Trophoblast cell (in vitro differentiated cells and primary cell): ENCODE data around the gene C19orf85.
A peak's percentile ranks its signal among the peaks of the same experiment; 100 is the strongest.

Source experiments
- DNase-seq, 2 donors: peaks; one replicate each; pipeline ENCODE4 v3.0.0-alpha.2; 2016
- H2AFZ ChIP-seq: 2 replicates; pipeline ENCODE4 v1.6.1; 2013; ENCODE audit warnings: low read length, moderate library complexity, mild to moderate bottlenecking; ENCODE audit not compliant: insufficient read depth, poor library complexity
- H2AK5ac ChIP-seq: 2 replicates; pipeline ENCODE4 v1.6.1; 2013; ENCODE audit warnings: mild to moderate bottlenecking, low read length
- H2BK120ac ChIP-seq: 2 replicates; pipeline ENCODE4 v1.6.1; 2013; ENCODE audit warnings: low read length, mild to moderate bottlenecking, moderate library complexity; ENCODE audit not compliant: insufficient read depth, poor library complexity
- H2BK12ac ChIP-seq: 2 replicates; pipeline ENCODE4 v1.6.1; 2013; ENCODE audit warnings: mild to moderate bottlenecking, low read length, moderate library complexity
- H2BK5ac ChIP-seq: 2 replicates; pipeline ENCODE4 v1.6.1; 2013; ENCODE audit warnings: low read length, low read depth, moderate library complexity, mild to moderate bottlenecking; ENCODE audit not compliant: poor library complexity
- H3K14ac ChIP-seq: 2 replicates; pipeline ENCODE4 v1.6.1; 2013; ENCODE audit warnings: mild to moderate bottlenecking, low read length
- H3K18ac ChIP-seq: 2 replicates; pipeline ENCODE4 v1.6.1; 2013; ENCODE audit warnings: mild to moderate bottlenecking, low read length
- H3K23ac ChIP-seq: 2 replicates; pipeline ENCODE4 v1.6.1; 2013; ENCODE audit warnings: low read length
- H3K27ac ChIP-seq: 2 replicates; pipeline ENCODE4 v1.5.1; 2013; ENCODE audit warnings: low read depth, mild to moderate bottlenecking, inconsistent platforms, low read length, moderate library complexity
- H3K27me3 ChIP-seq: 2 replicates; pipeline ENCODE4 v1.6.1; 2013; ENCODE audit warnings: inconsistent platforms, mild to moderate bottlenecking, low read length, moderate library complexity; ENCODE audit not compliant: insufficient read depth
- H3K36me3 ChIP-seq, 2 experiments: 1 replicate in 1 of 2; 2 replicates in 1 of 2; pipeline ENCODE4 v1.6.1; 2013; ENCODE audit warnings: low read length in 2 of 2, mild to moderate bottlenecking in 2 of 2, moderate library complexity in 1 of 2; ENCODE audit not compliant: insufficient read depth in 2 of 2, control insufficient read depth in 1 of 2
- H3K4ac ChIP-seq: 2 replicates; pipeline ENCODE4 v1.6.1; 2013; ENCODE audit warnings: low read depth, mild to moderate bottlenecking, low read length, moderate library complexity
- H3K4me1 ChIP-seq, 2 experiments: 1 replicate in 1 of 2; 2 replicates in 1 of 2; pipeline ENCODE4 v1.6.1; 2013; ENCODE audit warnings: low read length in 2 of 2, mild to moderate bottlenecking in 2 of 2, moderate library complexity in 1 of 2; ENCODE audit not compliant: insufficient read depth in 2 of 2, control insufficient read depth in 1 of 2
- H3K4me2 ChIP-seq: 2 replicates; pipeline ENCODE4 v1.6.1; 2013; ENCODE audit warnings: inconsistent platforms, mild to moderate bottlenecking, low read length, moderate library complexity
- H3K4me3 ChIP-seq: 2 replicates; pipeline ENCODE4 v1.5.1; 2013; ENCODE audit warnings: mild to moderate bottlenecking, low read depth, low read length, inconsistent platforms
- H3K79me1 ChIP-seq: one replicate; pipeline ENCODE4 v1.6.1; 2013; ENCODE audit warnings: low read length
- H3K79me2 ChIP-seq: 2 replicates; pipeline ENCODE4 v1.6.1; 2013; ENCODE audit warnings: low read length, mild to moderate bottlenecking; ENCODE audit not compliant: control insufficient read depth, insufficient read depth, poor library complexity
- H3K9ac ChIP-seq: 2 replicates; pipeline ENCODE4 v1.6.1; 2013; ENCODE audit warnings: mild to moderate bottlenecking, low read length
- H3K9me3 ChIP-seq: 2 replicates; pipeline ENCODE4 v1.6.1; 2013; ENCODE audit warnings: low read depth, mild to moderate bottlenecking, control low read depth, inconsistent platforms, low read length; ENCODE audit not compliant: insufficient read depth
- H4K12ac ChIP-seq: 2 replicates; pipeline ENCODE4 v1.6.1; 2013; ENCODE audit warnings: low read depth, mild to moderate bottlenecking, low read length, moderate library complexity
- H4K8ac ChIP-seq: 2 replicates; pipeline ENCODE4 v1.6.1; 2013; ENCODE audit warnings: low read depth, mild to moderate bottlenecking, low read length, moderate library complexity
- H4K91ac ChIP-seq: one replicate; pipeline ENCODE4 v1.6.1; 2013; ENCODE audit warnings: low read depth, mild to moderate bottlenecking, low read length, moderate library complexity
- WGBS: extraction: QIAGEN DNeasy Blood & Tissue Kit; methylation state at CpG from one replicate; pipeline ENCODE4 v1.1.7; 2013; ENCODE audit warnings: missing lambda C conversion rate; ENCODE audit not compliant: insufficient read length, insufficient coverage; ENCODE audit errors: extremely low coverage; 5-methylcytosine and 5-hydroxymethylcytosine counted together

C19orf85 gene

GRCh38 chr19:55486043-55486970 is 21.8 kb upstream of the C19orf85 start:
- peak overlapping the region; percentile 99 for H3K27ac ChIP-seq
- peak overlapping the region; percentile 96 for H3K4ac ChIP-seq
- peaks cover 21 to 28% of the 10 kb centered on the region in 2 experiments for H3K36me3 ChIP-seq
- WGBS, result 100% methylated on average over 2 of the region's 53 CpGs
- peaks cover 47 to 52% of the 10 kb centered on the region in 2 experiments for H3K4me1 ChIP-seq
- peak overlapping the region; percentile 91 for H4K8ac ChIP-seq
- H3K79me2 ChIP-seq, result peaks cover 24% of the 10 kb centered on the region
- H3K9ac ChIP-seq, result peak overlapping the region; percentile 86
- peak overlapping the region; percentile 98 for H2AK5ac ChIP-seq
- peaks cover 1% of the 10 kb centered on the region for H3K9me3 ChIP-seq
- H2BK5ac ChIP-seq, result peak overlapping the region; percentile 94
- H3K4me2 ChIP-seq, result peak overlapping the region; percentile 89
- H3K4me3 ChIP-seq, result peak overlapping the region; percentile 80
- no peak overlapping the region for H2AFZ ChIP-seq
- H3K14ac ChIP-seq, result peak overlapping the region; percentile 95
- no peaks in the 10 kb centered on the region for H3K27me3 ChIP-seq
- H3K79me1 ChIP-seq, result peaks cover 49% of the 10 kb centered on the region
- no peak overlapping the region for H3K23ac ChIP-seq
- H4K12ac ChIP-seq, result peak overlapping the region; percentile 71
- DNase-seq, result no peak
- peak overlapping the region; percentile 99 for H4K91ac ChIP-seq
- H3K18ac ChIP-seq, result peak overlapping the region; percentile 82
- H2BK120ac ChIP-seq, result peak overlapping the region; percentile 95
- H2BK12ac ChIP-seq, result peak overlapping the region; percentile 86

DNA sequence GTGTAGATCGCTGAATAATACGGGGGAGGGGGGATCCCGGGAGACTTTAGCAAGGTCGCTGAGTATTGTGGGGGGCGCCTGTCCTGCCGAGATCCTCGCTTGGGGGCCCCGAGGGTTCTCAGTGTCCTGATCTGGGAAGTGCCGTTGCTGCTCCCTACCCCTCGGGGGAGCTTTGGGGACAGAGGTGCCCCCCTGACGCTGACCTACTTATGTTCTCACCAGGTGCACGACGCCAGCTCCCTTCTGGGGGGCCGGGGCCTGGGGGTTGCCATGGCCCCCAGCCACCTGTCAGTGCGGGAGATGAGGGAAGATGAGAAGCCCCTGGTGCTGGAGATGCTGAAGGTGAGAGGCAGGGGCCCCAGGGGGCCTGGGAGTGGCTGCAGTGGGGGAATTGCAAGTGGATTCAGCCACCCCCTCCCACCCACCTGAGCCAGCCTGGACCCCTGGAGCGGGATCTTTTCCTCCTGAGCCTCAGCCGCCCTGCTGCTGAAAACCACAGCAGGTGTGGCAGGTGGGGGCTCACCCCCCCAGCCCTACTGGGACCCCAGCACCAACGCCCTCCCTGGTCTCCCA is 21.0 kb upstream of the C19orf85 start:
- H3K27ac ChIP-seq, result peak overlapping the region; percentile 99
- H4K8ac ChIP-seq, result peak overlapping the region; percentile 91
- peaks cover 22 to 26% of the 10 kb centered on the region in 2 experiments for H3K36me3 ChIP-seq
- no peak for DNase-seq
- H2BK5ac ChIP-seq, result peak overlapping the region; percentile 94
- no peak overlapping the region for H3K23ac ChIP-seq
- H4K12ac ChIP-seq, result peak overlapping the region; percentile 88
- H3K4ac ChIP-seq, result peak overlapping the region; percentile 96
- peak overlapping the region; percentile 82 for H3K18ac ChIP-seq
- H2AK5ac ChIP-seq, result peak overlapping the region; percentile 98
- peak overlapping the region; percentile 80 for H3K4me3 ChIP-seq
- H3K79me1 ChIP-seq, result peaks cover 49% of the 10 kb centered on the region
- H3K9me3 ChIP-seq, result peaks cover 1% of the 10 kb centered on the region
- peak overlapping the region; percentile 60 for H2AFZ ChIP-seq
- H4K91ac ChIP-seq, result peak overlapping the region; percentile 99
- peak overlapping the region; percentile 86 for H2BK12ac ChIP-seq
- no CpG with 5 or more reads among the region's 18 CpGs for WGBS
- H3K9ac ChIP-seq, result peak overlapping the region; percentile 86
- peak overlapping the region; percentile 89 for H3K4me2 ChIP-seq
- peaks cover 24% of the 10 kb centered on the region for H3K79me2 ChIP-seq
- H3K27me3 ChIP-seq, result no peaks in the 10 kb centered on the region
- H2BK120ac ChIP-seq, result peak overlapping the region; percentile 95
- H3K14ac ChIP-seq, result peak overlapping the region; percentile 95
- peaks cover 47 to 49% of the 10 kb centered on the region in 2 experiments for H3K4me1 ChIP-seq

DNA sequence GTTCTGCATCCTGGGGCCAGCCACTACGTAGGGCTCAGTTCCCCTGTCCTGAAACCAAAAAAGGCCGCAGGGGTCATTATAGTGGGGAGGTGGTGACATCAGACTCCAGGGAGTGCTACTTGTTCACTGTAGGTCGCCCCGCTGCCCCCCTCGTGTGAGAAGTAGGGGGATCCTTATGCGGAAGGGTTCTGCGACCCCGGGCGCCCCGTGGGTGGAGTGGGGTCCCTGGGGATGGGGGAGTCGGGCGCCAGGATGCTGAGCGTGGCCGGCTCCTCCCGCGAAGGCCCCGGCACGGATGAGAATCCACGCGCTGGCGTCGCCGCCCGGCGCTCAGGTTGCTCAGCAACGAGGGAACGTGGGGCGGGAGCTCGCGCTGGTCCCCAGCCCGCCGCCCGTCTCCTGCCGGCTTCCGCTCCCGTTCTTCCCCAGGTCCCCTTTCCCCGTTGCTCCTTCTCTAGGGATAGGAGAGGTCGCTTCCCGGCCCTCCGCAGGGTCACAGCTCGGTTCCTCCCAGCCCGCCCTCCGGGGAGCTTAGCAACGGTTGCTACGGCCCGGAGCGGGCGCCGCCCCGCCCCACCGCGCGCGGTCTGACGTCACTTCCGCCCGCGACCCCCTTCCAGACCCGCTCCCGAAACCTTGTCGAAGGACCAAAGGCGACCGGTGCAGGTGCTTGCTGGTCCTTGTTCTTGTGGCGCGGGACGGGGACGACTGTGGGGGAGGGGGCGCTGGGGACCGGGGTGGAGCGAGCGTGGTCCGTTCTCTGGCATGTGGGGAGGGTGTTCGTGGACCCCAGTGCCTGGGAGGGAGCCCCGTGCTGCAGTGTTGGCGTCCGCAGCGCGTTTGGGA is 20.3 kb upstream of the C19orf85 start, which contains the start of gene NAT14:
Gene NAT14, plus strand, starts transcription at position 596 of the 846 bp plus-strand sequence. CDS start 521 bp downstream, outside the sequence.
- no peak within 1 kb of the TSS for H3K23ac ChIP-seq
- H2BK120ac ChIP-seq, result peak within 1 kb of the TSS; percentile 95
- peak within 1 kb of the TSS; percentile 86 for H2BK12ac ChIP-seq
- H3K27ac ChIP-seq, result peak within 1 kb of the TSS; percentile 99
- WGBS, result no CpG with 5 or more reads among the region's 78 CpGs
- H3K4me3 ChIP-seq, result peak within 1 kb of the TSS; percentile 80
- peaks cover 22 to 26% of the 10 kb centered on the region in 2 experiments for H3K36me3 ChIP-seq
- peak within 1 kb of the TSS; percentile 86 for H3K9ac ChIP-seq
- H4K12ac ChIP-seq, result peak within 1 kb of the TSS; percentile 88
- no peaks in the 10 kb centered on the region for H3K27me3 ChIP-seq
- H3K4ac ChIP-seq, result peak within 1 kb of the TSS; percentile 96
- H4K8ac ChIP-seq, result peak within 1 kb of the TSS; percentile 91
- DNase-seq, result peak; percentile 36 to 77
- H3K14ac ChIP-seq, result peak within 1 kb of the TSS; percentile 95
- peaks cover 24% of the 10 kb centered on the region for H3K79me2 ChIP-seq
- peak within 1 kb of the TSS; percentile 60 for H2AFZ ChIP-seq
- H2AK5ac ChIP-seq, result peak within 1 kb of the TSS; percentile 98
- peak within 1 kb of the TSS; percentile 82 for H3K18ac ChIP-seq
- peak within 1 kb of the TSS; percentile 99 for H4K91ac ChIP-seq
- H3K4me1 ChIP-seq, result peaks cover 45 to 49% of the 10 kb centered on the region in 2 experiments
- H3K4me2 ChIP-seq, result peak within 1 kb of the TSS; percentile 89
- H3K79me1 ChIP-seq, result peaks cover 49% of the 10 kb centered on the region
- peaks cover 1% of the 10 kb centered on the region for H3K9me3 ChIP-seq
- peak within 1 kb of the TSS; percentile 94 for H2BK5ac ChIP-seq
